ENCODE data around the gene KIAA0319L. TPM values are rescaled to one million over a fixed set of nuclear protein-coding genes. Genes with fewer than 3 reads are reported as not detected.
"Not testable (repeated sequence)": the region's sequence is repeated elsewhere in the genome, so short reads cannot be mapped to it uniquely, and the experiment has no call there.

Gene KIAA0319L
- total and polyA plus RNA-seq, 2 donors, result 15.3 to 25.6 TPM

GRCh38 chr1:35473216-35473615 is 84.0 kb downstream of the KIAA0319L start:
- WGBS, result 98% methylated on average over 3 of the region's 3 CpGs
- not testable (repeated sequence) for H3K9me3 ChIP-seq (ENCODE audit: control insufficient read depth in 2 of 2, insufficient read depth in 1 of 2, low read length in 1 of 2); H3K4me3 ChIP-seq (ENCODE audit: low read length in 2 of 2); H3K27me3 ChIP-seq (ENCODE audit: control insufficient read depth in 2 of 2, insufficient read depth in 1 of 2, low read length in 1 of 2); DNase-seq (ENCODE audit: low read depth in 6 of 9, low spot score in 9 of 9); H3K27ac ChIP-seq (ENCODE audit: low read depth in 1 of 2, low read length in 1 of 2); H3K4me1 ChIP-seq (ENCODE audit: control insufficient read depth in 2 of 2, insufficient read depth in 2 of 2, low read length in 2 of 2)
- H3K36me3 ChIP-seq (ENCODE audit: control insufficient read depth in 2 of 2, insufficient read depth in 2 of 2, low read length in 1 of 2), result peaks cover 11 to 25% of the 10 kb centered on the region in 2 donors

- Histone ChIP-seq H3K27ac (ENCODE audit: low read depth in 1 of 2, low read length in 1 of 2) (no peak overlapping the region), H3K27me3 (ENCODE audit: control insufficient read depth in 2 of 2, insufficient read depth in 1 of 2, low read length in 1 of 2) (no peaks in the 10 kb centered on the region), H3K4me1 (ENCODE audit: control insufficient read depth in 2 of 2, insufficient read depth in 2 of 2, low read length in 2 of 2) (no peaks in the 10 kb centered on the region), H3K36me3 (ENCODE audit: control insufficient read depth in 2 of 2, insufficient read depth in 2 of 2, low read length in 1 of 2) (peaks cover 15 to 23% of the 10 kb centered on the region in 2 donors), H3K4me3 (ENCODE audit: low read length in 2 of 2) (no peak overlapping the region), H3K9me3 (ENCODE audit: control insufficient read depth in 2 of 2, insufficient read depth in 1 of 2, low read length in 1 of 2) (no peaks in the 10 kb centered on the region)
- WGBS, result 96% methylated on average over 4 of the region's 4 CpGs
- DNase-seq (ENCODE audit: low read depth in 6 of 9, low spot score in 9 of 9), result no peak
Observed at GRCh38 chr1:35470977-35471613, 86.1 kb downstream of the KIAA0319L start.

GRCh38 chr1:35466120-35466519 is 91.1 kb downstream of the KIAA0319L start:
- 98% methylated on average over 1 of the region's 1 CpG for WGBS
- Histone ChIP-seq H3K36me3 (ENCODE audit: control insufficient read depth in 2 of 2, insufficient read depth in 2 of 2, low read length in 1 of 2) (peaks cover 32 to 56% of the 10 kb centered on the region in 2 donors), H3K4me3 (ENCODE audit: low read length in 2 of 2) (no peak overlapping the region), H3K27me3 (ENCODE audit: control insufficient read depth in 2 of 2, insufficient read depth in 1 of 2, low read length in 1 of 2) (no peaks in the 10 kb centered on the region), H3K9me3 (ENCODE audit: control insufficient read depth in 2 of 2, insufficient read depth in 1 of 2, low read length in 1 of 2) (peaks cover 0 to 10% of the 10 kb centered on the region in 2 donors), H3K27ac (ENCODE audit: low read depth in 1 of 2, low read length in 1 of 2) (no peak overlapping the region), H3K4me1 (ENCODE audit: control insufficient read depth in 2 of 2, insufficient read depth in 2 of 2, low read length in 2 of 2) (no peaks in the 10 kb centered on the region)
- DNase-seq (ENCODE audit: low read depth in 6 of 9, low spot score in 9 of 9), result no peak

GRCh38 chr1:35463749-35464148 is 93.5 kb downstream of the KIAA0319L start:
- Histone ChIP-seq H3K9me3 (ENCODE audit: control insufficient read depth in 2 of 2, insufficient read depth in 1 of 2, low read length in 1 of 2) (peaks cover 0 to 10% of the 10 kb centered on the region in 2 donors), H3K36me3 (ENCODE audit: control insufficient read depth in 2 of 2, insufficient read depth in 2 of 2, low read length in 1 of 2) (peaks cover 26 to 45% of the 10 kb centered on the region in 2 donors)
- not testable (repeated sequence) for H3K27ac ChIP-seq (ENCODE audit: low read depth in 1 of 2, low read length in 1 of 2); DNase-seq (ENCODE audit: low read depth in 6 of 9, low spot score in 9 of 9); H3K27me3 ChIP-seq (ENCODE audit: control insufficient read depth in 2 of 2, insufficient read depth in 1 of 2, low read length in 1 of 2); H3K4me1 ChIP-seq (ENCODE audit: control insufficient read depth in 2 of 2, insufficient read depth in 2 of 2, low read length in 2 of 2); H3K4me3 ChIP-seq (ENCODE audit: low read length in 2 of 2)
- WGBS, result 96% methylated on average over 2 of the region's 2 CpGs

- over 99% methylated on average over 2 of the region's 2 CpGs for WGBS
- peaks cover 26 to 41% of the 10 kb centered on the region in 2 donors for H3K36me3 ChIP-seq (ENCODE audit: control insufficient read depth in 2 of 2, insufficient read depth in 2 of 2, low read length in 1 of 2)
Observed at GRCh38 chr1:35463232-35463631, 94.0 kb downstream of the KIAA0319L start.

GRCh38 chr1:35461966-35462651 is 95.1 kb downstream of the KIAA0319L start:
- Histone ChIP-seq H3K27me3 (ENCODE audit: control insufficient read depth in 2 of 2, insufficient read depth in 1 of 2, low read length in 1 of 2) (no peaks in the 10 kb centered on the region), H3K36me3 (ENCODE audit: control insufficient read depth in 2 of 2, insufficient read depth in 2 of 2, low read length in 1 of 2) (peaks cover 26 to 39% of the 10 kb centered on the region in 2 donors), H3K9me3 (ENCODE audit: control insufficient read depth in 2 of 2, insufficient read depth in 1 of 2, low read length in 1 of 2) (peaks cover 0 to 10% of the 10 kb centered on the region in 2 donors), H3K4me3 (ENCODE audit: low read length in 2 of 2) (no peak overlapping the region), H3K4me1 (ENCODE audit: control insufficient read depth in 2 of 2, insufficient read depth in 2 of 2, low read length in 2 of 2) (no peaks in the 10 kb centered on the region), H3K27ac (ENCODE audit: low read depth in 1 of 2, low read length in 1 of 2) (no peak overlapping the region)
- WGBS, result 99% methylated on average over 5 of the region's 5 CpGs
- DNase-seq (ENCODE audit: low read depth in 6 of 9, low spot score in 9 of 9), result no peak

More at GRCh38 chr1:35463232-35463631, 94.0 kb downstream of the KIAA0319L start:
- Histone ChIP-seq H3K27ac (ENCODE audit: low read depth in 1 of 2, low read length in 1 of 2) (no peak overlapping the region), H3K4me1 (ENCODE audit: control insufficient read depth in 2 of 2, insufficient read depth in 2 of 2, low read length in 2 of 2) (no peaks in the 10 kb centered on the region), H3K27me3 (ENCODE audit: control insufficient read depth in 2 of 2, insufficient read depth in 1 of 2, low read length in 1 of 2) (no peaks in the 10 kb centered on the region), H3K9me3 (ENCODE audit: control insufficient read depth in 2 of 2, insufficient read depth in 1 of 2, low read length in 1 of 2) (peaks cover 0 to 10% of the 10 kb centered on the region in 2 donors), H3K4me3 (ENCODE audit: low read length in 2 of 2) (no peak overlapping the region)
- no peak for DNase-seq (ENCODE audit: low read depth in 6 of 9, low spot score in 9 of 9)

- peaks cover 21 to 36% of the 10 kb centered on the region in 2 donors for H3K36me3 ChIP-seq (ENCODE audit: control insufficient read depth in 2 of 2, insufficient read depth in 2 of 2, low read length in 1 of 2)
Observed at GRCh38 chr1:35460796-35461195, 96.4 kb downstream of the KIAA0319L start.

GRCh38 chr1:35454616-35455015 is 102.6 kb downstream of the KIAA0319L start:
- DNase-seq (ENCODE audit: low read depth in 6 of 9, low spot score in 9 of 9), result no peak
- Histone ChIP-seq H3K4me1 (ENCODE audit: control insufficient read depth in 2 of 2, insufficient read depth in 2 of 2, low read length in 2 of 2) (peaks cover 0 to 8% of the 10 kb centered on the region in 2 donors), H3K36me3 (ENCODE audit: control insufficient read depth in 2 of 2, insufficient read depth in 2 of 2, low read length in 1 of 2) (peaks cover 27 to 36% of the 10 kb centered on the region in 2 donors), H3K27me3 (ENCODE audit: control insufficient read depth in 2 of 2, insufficient read depth in 1 of 2, low read length in 1 of 2) (no peaks in the 10 kb centered on the region), H3K9me3 (ENCODE audit: control insufficient read depth in 2 of 2, insufficient read depth in 1 of 2, low read length in 1 of 2) (no peaks in the 10 kb centered on the region), H3K27ac (ENCODE audit: low read depth in 1 of 2, low read length in 1 of 2) (no peak overlapping the region), H3K4me3 (ENCODE audit: low read length in 2 of 2) (no peak overlapping the region)
- WGBS, result 99% methylated on average over 1 of the region's 1 CpG

More at GRCh38 chr1:35460796-35461195, 96.4 kb downstream of the KIAA0319L start:
- Histone ChIP-seq H3K27ac (ENCODE audit: low read depth in 1 of 2, low read length in 1 of 2) (no peak overlapping the region), H3K4me1 (ENCODE audit: control insufficient read depth in 2 of 2, insufficient read depth in 2 of 2, low read length in 2 of 2) (no peaks in the 10 kb centered on the region), H3K4me3 (ENCODE audit: low read length in 2 of 2) (no peak overlapping the region), H3K27me3 (ENCODE audit: control insufficient read depth in 2 of 2, insufficient read depth in 1 of 2, low read length in 1 of 2) (no peaks in the 10 kb centered on the region), H3K9me3 (ENCODE audit: control insufficient read depth in 2 of 2, insufficient read depth in 1 of 2, low read length in 1 of 2) (peaks cover 0 to 10% of the 10 kb centered on the region in 2 donors)
- WGBS, result 99% methylated on average over 2 of the region's 2 CpGs
- DNase-seq (ENCODE audit: low read depth in 6 of 9, low spot score in 9 of 9), result no peak

- WGBS, result 98% methylated on average over 4 of the region's 4 CpGs
- Histone ChIP-seq H3K4me1 (ENCODE audit: control insufficient read depth in 2 of 2, insufficient read depth in 2 of 2, low read length in 2 of 2) (peaks cover 0 to 8% of the 10 kb centered on the region in 2 donors), H3K27me3 (ENCODE audit: control insufficient read depth in 2 of 2, insufficient read depth in 1 of 2, low read length in 1 of 2) (no peaks in the 10 kb centered on the region), H3K27ac (ENCODE audit: low read depth in 1 of 2, low read length in 1 of 2) (no peak overlapping the region), H3K9me3 (ENCODE audit: control insufficient read depth in 2 of 2, insufficient read depth in 1 of 2, low read length in 1 of 2) (no peaks in the 10 kb centered on the region), H3K4me3 (ENCODE audit: low read length in 2 of 2) (no peak overlapping the region), H3K36me3 (ENCODE audit: control insufficient read depth in 2 of 2, insufficient read depth in 2 of 2, low read length in 1 of 2) (peaks cover 30 to 41% of the 10 kb centered on the region in 2 donors)
- no peak for DNase-seq (ENCODE audit: low read depth in 6 of 9, low spot score in 9 of 9)
Observed at GRCh38 chr1:35454176-35454575, 103.0 kb downstream of the KIAA0319L start.
